ENCODE measurements around the gene STS. TPM values are rescaled to one million over a fixed set of nuclear protein-coding genes. Genes with fewer than 3 reads are reported as not detected.

Gene STS
- total and polyA plus RNA-seq, 2 of the 4 experiments (the other 2 are of a cell fraction), result 2.6 to 3.4 TPM

DNA sequence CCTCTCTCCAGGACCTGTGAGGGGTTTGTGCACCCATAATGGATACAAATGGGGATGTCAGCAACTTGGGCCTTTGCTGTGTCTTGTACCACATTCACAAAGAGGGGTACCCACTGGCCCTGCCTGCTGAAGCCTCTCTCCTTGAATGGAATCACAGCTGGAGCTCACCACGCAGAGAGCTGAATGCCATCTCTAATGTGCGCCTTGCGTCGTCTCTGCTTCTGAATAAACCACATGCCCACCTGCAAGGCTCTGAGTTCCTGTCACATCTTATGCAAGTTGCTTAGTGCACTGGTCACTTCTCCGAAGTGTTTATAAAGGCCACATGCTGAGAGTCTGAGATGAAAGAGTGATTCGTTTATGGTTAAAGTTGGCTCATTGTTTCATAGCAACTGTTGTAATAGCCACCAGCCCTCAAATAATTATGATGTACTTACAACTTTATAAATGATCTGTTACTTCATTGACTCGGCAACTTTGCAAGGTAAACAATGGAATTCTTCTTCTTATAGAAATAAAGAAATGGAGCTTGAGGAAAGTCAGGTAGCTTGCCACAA, 6.6 kb downstream of the STS start:
- intact Hi-C loops (cut with micrococcal nuclease) (no loop called here), in situ Hi-C loops (cut with MboI; ENCODE audit: low sequenced_read_pairs) (no loop called here)
- no TSS peak for BruUV-seq (replicated peaks)

More for the DNA sequence above, 6.6 kb downstream of the STS start:
- Histone ChIP-seq H3K14ac (replicated peaks; ENCODE audit: low read depth, low read length) (no peak overlapping the region), H4K8ac (ENCODE audit: low read depth in 2 of 2, low read length in 2 of 2) (no peak overlapping the region), H4K91ac (ENCODE audit: insufficient read depth, low read depth, low read length) (no peak overlapping the region), H3K27me3 (ENCODE audit: control insufficient read depth, insufficient read depth, low read length) (peaks cover 6% of the 10 kb centered on the region; the same call in 1 of the 2 replicates), H4K20me1 (ENCODE audit: insufficient read depth, low read length) (no peaks in the 10 kb centered on the region), H2AK5ac (ENCODE audit: low read depth, low read length) (no peak overlapping the region), H2AFZ (replicated peaks; ENCODE audit: low read length, poor library complexity) (no peak overlapping the region), H2BK120ac (ENCODE audit: low read depth, low read length) (no peak overlapping the region), H3K4me1 (ENCODE audit: control insufficient read depth, insufficient read depth, low read length) (no peaks in the 10 kb centered on the region; the same call in 1 of the 2 replicates), H3K23ac (ENCODE audit: low read depth, low read length) (no peak overlapping the region), H3K4ac (ENCODE audit: low read depth, low read length) (no peak overlapping the region), H3K27ac (ENCODE audit: insufficient read depth, low read length) (no peak overlapping the region), H3K56ac (ENCODE audit: extremely low read depth, insufficient read depth, low read length) (no peak overlapping the region), H4K5ac (ENCODE audit: low read depth, low read length) (no peak overlapping the region), H3K9ac (ENCODE audit: low read depth, low read length) (no peak overlapping the region), H3K18ac (ENCODE audit: low read depth, low read length) (no peak overlapping the region), H3K9me3 (ENCODE audit: control insufficient read depth, insufficient read depth, low read length) (no peaks in the 10 kb centered on the region), H2BK15ac (ENCODE audit: low read depth, low read length) (no peak overlapping the region), H2BK5ac (ENCODE audit: low read depth, low read length, poor library complexity, severe bottlenecking) (no peak overlapping the region), H2AK9ac (replicated peaks; ENCODE audit: low read depth, low read length, poor library complexity) (no peak overlapping the region), H3K4me3 (ENCODE audit: insufficient read depth, low read depth, low read length) (no peak overlapping the region), H3K79me1 (ENCODE audit: low read depth in 1 of 2, low read length in 2 of 2) (no peaks in the 10 kb centered on the region), H3K4me2 (ENCODE audit: low read depth, low read length) (no peak overlapping the region), H2BK20ac (ENCODE audit: low read depth, low read length) (no peak overlapping the region), H3K36me3 (ENCODE audit: control insufficient read depth, insufficient read depth, low read length) (no peaks in the 10 kb centered on the region), H3K9me1 (ENCODE audit: insufficient read depth, low read length) (no peaks in the 10 kb centered on the region)
- no peak for ATAC-seq (ENCODE audit: low read depth)
- DNase-seq, result no peak
- CTCF ChIA-PET, result no interaction called here
- no peak for TF ChIP-seq SMC3 (IDR thresholded peaks at IDR 0.05; ENCODE audit: low read depth, low read length)
- TF ChIP-seq, protein P1, sequence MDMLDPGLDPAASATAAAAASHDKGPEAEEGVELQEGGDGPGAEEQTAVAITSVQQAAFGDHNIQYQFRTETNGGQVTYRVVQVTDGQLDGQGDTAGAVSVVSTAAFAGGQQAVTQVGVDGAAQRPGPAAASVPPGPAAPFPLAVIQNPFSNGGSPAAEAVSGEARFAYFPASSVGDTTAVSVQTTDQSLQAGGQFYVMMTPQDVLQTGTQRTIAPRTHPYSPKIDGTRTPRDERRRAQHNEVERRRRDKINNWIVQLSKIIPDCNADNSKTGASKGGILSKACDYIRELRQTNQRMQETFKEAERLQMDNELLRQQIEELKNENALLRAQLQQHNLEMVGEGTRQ (IDR thresholded peaks at IDR 0.05; ENCODE audit: low read depth, low read length), result no peak
- TF ChIP-seq NFE2L2 (IDR thresholded peaks at IDR 0.05; ENCODE audit: low read depth, low read length), result no peak
- no peak for TF ChIP-seq MAFK (IDR thresholded peaks at IDR 0.05; ENCODE audit: low read depth, low read length)
- no peak for TF ChIP-seq FOS (IDR thresholded peaks at IDR 0.05; ENCODE audit: low read depth, low read length)
- TF ChIP-seq, protein P2, sequence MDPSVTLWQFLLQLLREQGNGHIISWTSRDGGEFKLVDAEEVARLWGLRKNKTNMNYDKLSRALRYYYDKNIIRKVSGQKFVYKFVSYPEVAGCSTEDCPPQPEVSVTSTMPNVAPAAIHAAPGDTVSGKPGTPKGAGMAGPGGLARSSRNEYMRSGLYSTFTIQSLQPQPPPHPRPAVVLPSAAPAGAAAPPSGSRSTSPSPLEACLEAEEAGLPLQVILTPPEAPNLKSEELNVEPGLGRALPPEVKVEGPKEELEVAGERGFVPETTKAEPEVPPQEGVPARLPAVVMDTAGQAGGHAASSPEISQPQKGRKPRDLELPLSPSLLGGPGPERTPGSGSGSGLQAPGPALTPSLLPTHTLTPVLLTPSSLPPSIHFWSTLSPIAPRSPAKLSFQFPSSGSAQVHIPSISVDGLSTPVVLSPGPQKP (IDR thresholded peaks at IDR 0.05; ENCODE audit: borderline replicate concordance, low read depth, low read length), result no peak
- TF ChIP-seq RAD21 (IDR thresholded peaks at IDR 0.05; ENCODE audit: low read length), result no peak
- no peak for TF ChIP-seq RFX5 (IDR thresholded peaks at IDR 0.05; ENCODE audit: low read depth, low read length)
- TF ChIP-seq, protein P3, sequence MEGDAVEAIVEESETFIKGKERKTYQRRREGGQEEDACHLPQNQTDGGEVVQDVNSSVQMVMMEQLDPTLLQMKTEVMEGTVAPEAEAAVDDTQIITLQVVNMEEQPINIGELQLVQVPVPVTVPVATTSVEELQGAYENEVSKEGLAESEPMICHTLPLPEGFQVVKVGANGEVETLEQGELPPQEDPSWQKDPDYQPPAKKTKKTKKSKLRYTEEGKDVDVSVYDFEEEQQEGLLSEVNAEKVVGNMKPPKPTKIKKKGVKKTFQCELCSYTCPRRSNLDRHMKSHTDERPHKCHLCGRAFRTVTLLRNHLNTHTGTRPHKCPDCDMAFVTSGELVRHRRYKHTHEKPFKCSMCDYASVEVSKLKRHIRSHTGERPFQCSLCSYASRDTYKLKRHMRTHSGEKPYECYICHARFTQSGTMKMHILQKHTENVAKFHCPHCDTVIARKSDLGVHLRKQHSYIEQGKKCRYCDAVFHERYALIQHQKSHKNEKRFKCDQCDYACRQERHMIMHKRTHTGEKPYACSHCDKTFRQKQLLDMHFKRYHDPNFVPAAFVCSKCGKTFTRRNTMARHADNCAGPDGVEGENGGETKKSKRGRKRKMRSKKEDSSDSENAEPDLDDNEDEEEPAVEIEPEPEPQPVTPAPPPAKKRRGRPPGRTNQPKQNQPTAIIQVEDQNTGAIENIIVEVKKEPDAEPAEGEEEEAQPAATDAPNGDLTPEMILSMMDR (conservative IDR thresholded peaks at IDR 0.05; ENCODE audit: low read depth, low read length), result no peak
- no peak for TF ChIP-seq RCOR1 (IDR thresholded peaks at IDR 0.05; ENCODE audit: insufficient replicate concordance, low read length)
- TF ChIP-seq MXI1 (IDR thresholded peaks at IDR 0.05; ENCODE audit: borderline replicate concordance, low read depth, low read length), result no peak
- no peak for TF ChIP-seq BHLHE40 (IDR thresholded peaks at IDR 0.05; ENCODE audit: low read depth, low read length)
- no peak for TF ChIP-seq POLR2A (IDR thresholded peaks at IDR 0.05; ENCODE audit: low read depth, low read length)
- no peak for TF ChIP-seq MAZ (IDR thresholded peaks at IDR 0.05; ENCODE audit: borderline replicate concordance, low read depth, low read length)
- no peak for TF ChIP-seq CHD1 (IDR thresholded peaks at IDR 0.05; ENCODE audit: low read depth, low read length)
- no peak for TF ChIP-seq CEBPB (IDR thresholded peaks at IDR 0.05; ENCODE audit: low read depth, low read length)
- 57% methylated on average over 1 of the region's 7 CpGs; no CpG with 5 or more reads in 1 of the 2 experiments for WGBS, 2 experiments (ENCODE audit: extremely low coverage in 2 of 2, insufficient read length in 1 of 2)
- POLR2A ChIA-PET (ENCODE audit: unreplicated experiment), result no interaction called here
- dilution Hi-C loops (cut with HindIII; ENCODE audit: low sequenced_read_pairs, unreplicated experiment), result no loop called here

All from IMR-90 (cell line).